Measurements from ENCODE around the gene SHISA5. TPM values are rescaled to one million over a fixed set of nuclear protein-coding genes. Genes with fewer than 3 reads are reported as not detected.

SHISA5 gene
- total RNA-seq, 1 donor from 2014 or later, result 218 TPM

- H3K9me3 ChIP-seq, result no peaks in the 10 kb centered on the region
- H3K27me3 ChIP-seq, result no peaks in the 10 kb centered on the region
- no peaks in the 10 kb centered on the region for H3K4me1 ChIP-seq
- TF ChIP-seq CTCF (IDR thresholded peaks at IDR 0.05), result no peak
- intact Hi-C loops (cut with DNase I), result no loop called here
- H3K36me3 ChIP-seq, result peaks cover 0 to 22% of the 10 kb centered on the region in 2 donors
- no peak overlapping the region for H3K27ac ChIP-seq
- no peak for DNase-seq (ENCODE audit: low spot score in 2 of 2)
- no peak overlapping the region for H3K4me3 ChIP-seq
Observed at GRCh38 chr3:48528754-48529153, 24.8 kb upstream of the SHISA5 start.

GRCh38 chr3:48528048-48528447, 24.1 kb upstream of the SHISA5 start:
- no peaks in the 10 kb centered on the region for H3K27me3 ChIP-seq
- H3K36me3 ChIP-seq, result peaks cover 0 to 27% of the 10 kb centered on the region in 2 donors
- DNase-seq (ENCODE audit: low spot score in 2 of 2), result no peak
- H3K27ac ChIP-seq, result no peak overlapping the region
- TF ChIP-seq CTCF (IDR thresholded peaks at IDR 0.05), result no peak
- H3K4me1 ChIP-seq, result no peaks in the 10 kb centered on the region
- no peaks in the 10 kb centered on the region for H3K9me3 ChIP-seq
- H3K4me3 ChIP-seq, result no peak overlapping the region
- intact Hi-C loops (cut with DNase I), result no loop called here

GRCh38 chr3:48524970-48525369, 21.0 kb upstream of the SHISA5 start:
- no peak overlapping the region for H3K27ac ChIP-seq
- no peaks in the 10 kb centered on the region for H3K4me1 ChIP-seq
- TF ChIP-seq CTCF (IDR thresholded peaks at IDR 0.05), result no peak
- no peaks in the 10 kb centered on the region for H3K27me3 ChIP-seq
- no peaks in the 10 kb centered on the region for H3K9me3 ChIP-seq
- peaks cover 0 to 26% of the 10 kb centered on the region in 2 donors for H3K36me3 ChIP-seq
- DNase-seq (ENCODE audit: low spot score in 2 of 2), result no peak
- intact Hi-C loops (cut with DNase I), result no loop called here
- no peak overlapping the region for H3K4me3 ChIP-seq

GRCh38 chr3:48521635-48522034, 17.7 kb upstream of the SHISA5 start:
- peaks cover 0 to 20% of the 10 kb centered on the region in 2 donors for H3K36me3 ChIP-seq
- H3K27me3 ChIP-seq, result no peaks in the 10 kb centered on the region
- no peak overlapping the region for H3K27ac ChIP-seq
- no peaks in the 10 kb centered on the region for H3K9me3 ChIP-seq
- H3K4me3 ChIP-seq, result no peak overlapping the region
- intact Hi-C loops (cut with DNase I), result no loop called here
- no peak for DNase-seq (ENCODE audit: low spot score in 2 of 2)
- H3K4me1 ChIP-seq, result no peaks in the 10 kb centered on the region
- TF ChIP-seq CTCF (IDR thresholded peaks at IDR 0.05), result no peak

- no peak for TF ChIP-seq CTCF (IDR thresholded peaks at IDR 0.05)
- H3K36me3 ChIP-seq, result peaks cover 0 to 14% of the 10 kb centered on the region in 2 donors
- intact Hi-C loops (cut with DNase I), result no loop called here
Observed at GRCh38 chr3:48519277-48519643, 15.3 kb upstream of the SHISA5 start.

GRCh38 chr3:48518638-48519276, 14.8 kb upstream of the SHISA5 start:
- Histone ChIP-seq H3K36me3 (peaks cover 0 to 12% of the 10 kb centered on the region in 2 donors), H3K27me3 (no peaks in the 10 kb centered on the region), H3K27ac (no peak overlapping the region), H3K4me1 (no peaks in the 10 kb centered on the region), H3K9me3 (no peaks in the 10 kb centered on the region), H3K4me3 (no peak overlapping the region)
- no peak for DNase-seq (ENCODE audit: low spot score in 2 of 2)
- TF ChIP-seq CTCF (IDR thresholded peaks at IDR 0.05), result no peak
- intact Hi-C loops (cut with DNase I), result no loop called here

More at GRCh38 chr3:48519277-48519643, 15.3 kb upstream of the SHISA5 start:
- H3K4me1 ChIP-seq, result no peaks in the 10 kb centered on the region
- H3K4me3 ChIP-seq, result no peak overlapping the region
- no peak for DNase-seq (ENCODE audit: low spot score in 2 of 2)
- no peak overlapping the region for H3K27ac ChIP-seq
- no peaks in the 10 kb centered on the region for H3K9me3 ChIP-seq
- H3K27me3 ChIP-seq, result no peaks in the 10 kb centered on the region
